Left renal pelvis (tissue), 4 donors: ENCODE results near the gene HTT-AS. TPM values are rescaled to one million over a fixed set of nuclear protein-coding genes. Genes with fewer than 3 reads are reported as not detected.
"Not testable (repeated sequence)": the region's sequence is repeated elsewhere in the genome, so short reads cannot be mapped to it uniquely, and the experiment has no call there.

Experiments used
- DNase-seq, 4 donors: peaks; one replicate each; pipeline ENCODE4 v3.0.0-alpha.2; 2013; ENCODE audit warnings: low read depth in 4 of 4, low spot score in 3 of 4
- polyA plus RNA-seq, 4 donors: library from polyadenylated mRNA; unstranded; fragments of 120-200 nt; gene quantifications; one replicate each; pipeline ENCODE4 v1.2.1, GENCODE V29; 2013; ENCODE audit not compliant: insufficient read length in 4 of 4

The HTT-AS gene
- not detected for polyA plus RNA-seq

- DNase-seq, result peak; percentile 91 to 95 (median 94)
Observed at GRCh38 chr4:3074078-3074845, at the start of gene HTT-AS, which contains the start of gene HTT. TSS of gene HTT-AS (minus strand) at chr4:3074538. TSS of gene HTT (plus strand) at chr4:3074681. CDS start at chr4:3074826, 145 bp downstream.

DNA sequence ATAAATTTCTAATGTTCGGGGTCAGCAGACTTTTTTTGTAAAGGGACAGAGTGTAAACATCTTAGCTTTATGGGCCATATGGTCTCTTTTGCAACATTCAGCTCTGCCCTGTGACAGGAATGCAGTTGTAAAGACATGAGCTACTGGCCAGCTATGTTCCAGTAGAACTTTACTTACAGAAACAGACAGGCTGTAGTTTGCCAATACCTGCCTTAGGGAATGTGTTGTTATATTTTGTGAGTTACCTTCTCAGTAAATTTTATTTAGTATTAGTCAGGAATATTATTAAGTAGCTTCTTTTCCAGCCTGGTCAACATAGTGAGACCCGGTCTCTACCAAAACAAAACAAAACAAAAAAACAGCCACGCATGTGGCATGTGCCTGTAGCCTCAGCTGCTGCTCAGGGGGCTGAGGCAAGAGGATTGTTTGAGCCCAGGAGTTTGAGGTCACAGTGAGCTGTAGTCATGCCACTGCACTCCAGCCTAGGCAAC lies 48.9 kb upstream of the HTT-AS start:
- DNase-seq, result no peak

DNA sequence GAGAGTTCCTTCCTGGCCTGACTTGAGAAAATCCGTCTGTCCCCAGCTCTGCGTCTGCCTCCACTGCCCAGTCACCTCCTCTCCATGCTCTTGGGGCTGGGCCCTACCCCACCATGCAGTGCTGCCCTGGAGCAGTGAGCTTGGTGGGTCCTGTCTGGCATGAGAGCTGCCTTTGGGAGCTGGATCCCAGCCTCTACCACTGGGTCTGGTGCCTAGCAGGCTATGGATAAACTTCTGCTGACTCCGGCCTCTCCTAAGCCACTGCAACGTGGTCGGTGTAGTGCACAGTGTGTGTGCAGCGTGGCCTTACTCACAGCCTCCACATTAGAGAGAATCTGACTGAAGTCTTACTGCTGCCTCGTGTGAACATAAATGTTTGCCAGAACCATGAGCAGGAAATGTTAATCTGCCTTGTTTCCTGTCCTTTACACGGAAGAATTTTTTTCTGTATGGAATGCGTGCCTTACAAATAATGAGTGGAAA lies 47.8 kb upstream of the HTT-AS start:
- DNase-seq, result no peak

DNA sequence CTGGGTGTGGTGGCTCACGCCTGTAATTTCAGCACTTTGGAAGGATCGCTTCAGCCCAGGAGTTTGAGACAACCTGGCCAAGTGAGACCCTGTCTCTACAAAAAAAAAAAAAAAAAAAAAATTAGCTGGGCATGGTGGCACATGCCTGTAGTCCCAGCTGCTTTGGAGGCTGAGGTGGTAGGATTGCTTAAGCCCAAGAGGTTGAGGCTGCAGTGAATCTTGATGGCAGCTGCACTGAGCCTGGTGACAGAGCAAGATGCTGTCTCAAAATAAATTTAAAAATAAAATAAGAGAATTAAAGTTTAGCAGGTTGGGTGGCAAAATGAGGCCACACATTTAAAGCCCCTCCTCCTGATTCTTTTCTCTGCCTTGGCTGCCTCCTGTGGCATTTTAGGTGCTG lies 47.3 kb upstream of the HTT-AS start:
- no peak for DNase-seq

GRCh38 chr4:3121110-3121509 lies 46.8 kb upstream of the HTT-AS start:
- DNase-seq, result no peak

- no peak for DNase-seq
Observed at GRCh38 chr4:3119464-3119863, 45.1 kb upstream of the HTT-AS start.

DNA sequence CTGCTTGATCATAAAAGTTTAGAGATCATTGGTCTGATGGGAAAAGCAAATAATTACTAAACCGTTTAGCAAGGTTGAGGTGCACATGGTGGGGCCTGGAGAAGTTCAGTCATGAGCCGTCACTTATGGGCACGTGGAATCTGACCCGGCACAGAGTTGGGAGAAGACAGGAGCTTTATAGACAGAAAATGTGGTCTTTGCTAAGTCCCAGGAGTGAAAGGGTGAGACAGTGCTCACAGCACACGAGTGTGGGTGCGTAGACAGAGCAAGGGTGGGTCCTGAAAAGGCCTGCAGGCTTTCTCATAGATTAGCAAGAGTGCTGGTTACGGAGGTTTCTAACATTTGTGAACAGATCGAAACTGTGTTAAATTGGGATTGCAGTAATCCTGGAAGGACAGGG lies 44.0 kb upstream of the HTT-AS start:
- DNase-seq, result no peak

DNA sequence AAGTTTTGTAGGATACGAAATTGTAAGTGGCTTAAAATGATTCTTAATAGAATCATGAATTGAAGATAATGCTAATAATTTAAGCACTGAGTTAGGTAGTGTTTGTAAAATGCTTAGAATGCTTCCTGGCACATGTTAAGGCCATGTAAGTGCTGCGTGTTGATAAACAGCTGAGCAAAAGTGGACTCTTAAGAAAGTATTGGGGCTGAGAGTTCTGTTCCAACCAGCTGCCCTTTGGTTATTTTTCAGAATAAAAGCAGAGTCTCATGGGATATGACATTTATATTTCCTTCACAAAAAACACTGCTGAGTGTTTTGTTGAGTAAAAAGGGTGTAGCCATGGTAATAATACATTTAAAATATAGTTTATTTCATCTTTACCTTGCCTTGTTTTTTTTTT lies 42.6 kb upstream of the HTT-AS start:
- DNase-seq, result no peak

DNA sequence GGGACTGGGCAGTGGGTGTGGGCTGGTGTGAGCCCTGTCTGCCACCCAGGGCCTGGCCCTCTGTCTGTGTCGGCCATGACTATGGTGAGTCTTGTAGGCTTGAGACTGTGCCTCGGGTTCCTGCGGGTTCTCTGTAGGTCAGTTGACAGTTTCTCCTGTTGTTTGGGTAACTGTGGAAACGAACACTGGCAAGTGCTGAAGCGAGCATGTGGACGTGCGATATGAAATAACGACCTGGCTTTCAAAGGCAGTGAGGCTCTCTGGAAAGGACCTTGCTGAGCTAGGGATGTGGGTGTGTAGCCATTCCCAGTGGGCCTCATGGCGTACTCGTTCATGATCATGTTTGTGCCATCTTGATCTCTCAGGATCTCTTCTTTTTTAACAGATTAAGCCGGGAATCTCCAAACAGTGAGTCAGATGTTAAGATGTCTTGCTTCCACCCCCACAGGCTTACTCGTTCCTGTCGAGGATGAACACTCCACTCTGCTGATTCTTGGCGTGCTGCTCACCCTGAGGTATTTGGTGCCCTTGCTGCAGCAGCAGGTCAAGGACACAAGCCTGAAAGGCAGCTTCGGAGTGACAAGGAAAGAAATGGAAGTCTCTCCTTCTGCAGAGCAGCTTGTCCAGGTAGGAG lies 41.4 kb upstream of the HTT-AS start:
- no peak for DNase-seq

DNA sequence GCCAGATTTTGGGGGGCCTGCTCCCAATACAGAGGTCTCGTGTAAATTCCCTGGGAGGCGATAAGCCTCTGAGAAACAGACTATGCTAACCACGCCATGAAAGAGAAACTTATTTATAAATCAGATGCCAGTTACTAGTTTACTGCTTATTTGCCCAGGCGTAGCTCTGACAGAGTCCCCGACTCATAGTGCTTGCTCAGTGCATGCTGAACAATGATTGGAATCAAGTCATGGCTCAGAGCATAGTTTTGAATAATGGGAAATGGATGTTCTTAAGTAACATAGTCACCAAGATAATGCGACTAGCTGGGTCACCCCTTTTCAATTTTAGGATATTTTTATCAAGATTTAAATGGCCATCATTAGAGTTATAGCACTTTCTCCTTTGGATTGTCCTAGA lies 40.0 kb upstream of the HTT-AS start:
- DNase-seq, result no peak

DNA sequence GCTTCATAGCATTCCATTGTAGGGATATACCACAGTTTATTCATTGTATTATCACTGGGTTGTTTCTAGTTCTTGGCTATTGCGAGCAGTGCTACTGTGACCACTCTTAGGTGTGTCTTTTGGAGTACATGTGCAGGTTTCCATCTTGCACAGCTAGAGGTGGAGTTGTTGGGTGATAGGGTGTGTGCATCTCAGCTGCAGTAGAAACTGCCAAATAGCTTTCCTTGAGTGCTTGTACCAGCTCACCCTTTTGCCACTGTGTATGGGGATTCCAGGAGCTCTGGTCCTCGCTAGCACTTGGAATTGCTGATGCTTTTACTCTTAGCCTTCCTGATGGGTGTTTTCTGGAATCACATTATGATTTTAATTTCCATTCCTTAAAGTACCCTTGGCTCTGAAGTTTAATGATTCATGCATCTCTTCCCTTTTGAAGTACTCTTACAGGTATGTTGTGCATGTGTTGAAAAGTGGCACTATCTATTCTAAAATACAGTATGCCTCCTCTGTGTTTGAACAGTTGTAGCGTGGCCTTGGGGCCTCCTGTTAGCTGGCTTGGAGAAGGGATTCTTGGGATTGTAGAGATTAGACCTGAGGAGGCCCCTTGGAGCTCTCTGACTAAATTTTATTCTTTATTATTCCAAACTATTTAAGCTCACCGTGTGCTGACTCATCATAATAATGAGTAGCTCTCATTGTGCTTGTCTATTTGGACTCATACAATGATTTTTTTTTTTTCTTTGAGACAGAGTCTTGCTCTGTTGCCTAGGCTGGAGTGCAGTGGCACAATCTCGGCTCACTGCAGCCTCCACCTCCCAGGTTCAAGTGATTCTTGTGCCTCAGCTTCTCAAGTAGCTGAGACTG lies 38.5 kb upstream of the HTT-AS start:
- no peak for DNase-seq

GRCh38 chr4:3112201-3112600 lies 37.9 kb upstream of the HTT-AS start:
- DNase-seq, result no peak

- DNase-seq, result no peak
Observed at GRCh38 chr4:3111461-3111860, 37.1 kb upstream of the HTT-AS start.

GRCh38 chr4:3108211-3108610 lies 33.9 kb upstream of the HTT-AS start:
- no peak for DNase-seq

- DNase-seq, result no peak
Observed at GRCh38 chr4:3107691-3108121, 33.4 kb upstream of the HTT-AS start.

GRCh38 chr4:3107271-3107670 lies 32.9 kb upstream of the HTT-AS start:
- DNase-seq, result no peak

- DNase-seq, result peak in 1 of 4 donors; percentile 59
Observed at GRCh38 chr4:3106339-3107186, 32.2 kb upstream of the HTT-AS start.

- no peak for DNase-seq
Observed at GRCh38 chr4:3098346-3098745, 24.0 kb upstream of the HTT-AS start.

DNA sequence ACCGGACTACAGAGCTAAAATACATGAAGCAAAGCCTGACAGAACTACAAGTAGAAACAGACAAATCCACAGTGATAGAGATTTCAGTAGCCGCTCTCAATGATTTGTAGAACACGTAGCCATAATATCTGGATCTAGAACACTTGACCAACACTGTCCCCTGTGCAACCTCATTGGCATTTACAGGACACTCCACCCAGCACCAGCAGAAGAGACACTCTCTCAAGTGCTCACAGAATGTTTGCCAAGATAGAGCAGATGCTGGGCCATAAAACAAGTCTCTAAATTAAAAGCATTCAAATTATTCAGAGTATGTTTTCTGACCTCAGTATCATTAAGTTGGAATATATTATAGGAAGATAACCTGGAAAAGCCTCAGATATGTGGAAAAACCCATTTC lies 21.9 kb upstream of the HTT-AS start:
- DNase-seq, result no peak

DNA sequence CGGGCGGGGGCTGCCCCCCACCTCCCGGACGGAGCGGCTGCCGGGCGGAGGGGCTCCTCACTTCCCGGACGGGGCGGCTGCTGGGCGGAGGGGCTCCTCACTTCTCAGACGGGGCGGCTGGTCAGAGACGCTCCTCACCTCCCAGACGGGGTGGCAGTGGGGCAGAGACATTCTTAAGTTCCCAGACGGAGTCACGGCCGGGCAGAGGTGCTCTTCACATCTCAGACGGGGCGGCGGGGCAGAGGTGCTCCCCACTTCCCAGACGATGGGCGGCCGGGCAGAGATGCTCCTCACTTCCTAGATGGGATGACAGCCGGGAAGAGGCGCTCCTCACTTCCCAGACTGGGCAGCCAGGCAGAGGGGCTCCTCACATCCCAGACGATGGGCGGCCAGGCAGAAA lies 20.4 kb upstream of the HTT-AS start:
- DNase-seq, result not testable (repeated sequence)
